22Rv1 (cell line): ENCODE data around the gene ACACB.

Experiments used
- ZFX ChIP-seq: fragments of 450-650 bp; IDR thresholded peaks from 2 replicates; pipeline ENCODE4 v1.6.1; 2017; ENCODE audit warnings: antibody characterized with exemption, borderline replicate concordance
- TF ChIP-seq, protein P1 (sequence below): fragments of 450-650 bp; IDR thresholded peaks from 2 replicates; pipeline ENCODE4 v1.5.1; 2017; ENCODE audit warnings: mild to moderate bottlenecking

DNA sequence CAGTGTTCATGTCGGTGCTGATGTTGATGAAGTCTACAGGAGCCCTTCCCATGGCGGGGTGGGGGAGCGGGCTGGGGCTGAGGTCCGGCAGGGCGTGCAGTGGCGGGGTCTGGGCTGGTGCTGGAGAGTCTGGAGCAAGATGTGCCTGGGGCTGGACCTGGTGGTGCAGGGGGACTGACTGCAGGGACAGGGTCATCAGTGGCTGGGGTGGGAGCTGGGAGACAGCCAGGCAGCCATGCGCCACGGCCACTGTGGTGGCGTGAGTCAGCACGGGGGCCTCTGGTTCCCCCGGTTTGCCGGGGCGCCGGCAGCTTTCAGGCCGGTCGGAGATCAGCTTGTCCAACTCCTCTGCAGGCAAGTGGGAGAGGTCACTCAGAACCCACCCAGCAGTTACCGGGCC is 165.1 kb downstream of the ACACB start:
- TF ChIP-seq, protein P1, sequence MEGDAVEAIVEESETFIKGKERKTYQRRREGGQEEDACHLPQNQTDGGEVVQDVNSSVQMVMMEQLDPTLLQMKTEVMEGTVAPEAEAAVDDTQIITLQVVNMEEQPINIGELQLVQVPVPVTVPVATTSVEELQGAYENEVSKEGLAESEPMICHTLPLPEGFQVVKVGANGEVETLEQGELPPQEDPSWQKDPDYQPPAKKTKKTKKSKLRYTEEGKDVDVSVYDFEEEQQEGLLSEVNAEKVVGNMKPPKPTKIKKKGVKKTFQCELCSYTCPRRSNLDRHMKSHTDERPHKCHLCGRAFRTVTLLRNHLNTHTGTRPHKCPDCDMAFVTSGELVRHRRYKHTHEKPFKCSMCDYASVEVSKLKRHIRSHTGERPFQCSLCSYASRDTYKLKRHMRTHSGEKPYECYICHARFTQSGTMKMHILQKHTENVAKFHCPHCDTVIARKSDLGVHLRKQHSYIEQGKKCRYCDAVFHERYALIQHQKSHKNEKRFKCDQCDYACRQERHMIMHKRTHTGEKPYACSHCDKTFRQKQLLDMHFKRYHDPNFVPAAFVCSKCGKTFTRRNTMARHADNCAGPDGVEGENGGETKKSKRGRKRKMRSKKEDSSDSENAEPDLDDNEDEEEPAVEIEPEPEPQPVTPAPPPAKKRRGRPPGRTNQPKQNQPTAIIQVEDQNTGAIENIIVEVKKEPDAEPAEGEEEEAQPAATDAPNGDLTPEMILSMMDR = no peak
- TF ChIP-seq ZFX = no peak
